ENCODE data around the gene MAJIN.

The MAJIN gene

DNA sequence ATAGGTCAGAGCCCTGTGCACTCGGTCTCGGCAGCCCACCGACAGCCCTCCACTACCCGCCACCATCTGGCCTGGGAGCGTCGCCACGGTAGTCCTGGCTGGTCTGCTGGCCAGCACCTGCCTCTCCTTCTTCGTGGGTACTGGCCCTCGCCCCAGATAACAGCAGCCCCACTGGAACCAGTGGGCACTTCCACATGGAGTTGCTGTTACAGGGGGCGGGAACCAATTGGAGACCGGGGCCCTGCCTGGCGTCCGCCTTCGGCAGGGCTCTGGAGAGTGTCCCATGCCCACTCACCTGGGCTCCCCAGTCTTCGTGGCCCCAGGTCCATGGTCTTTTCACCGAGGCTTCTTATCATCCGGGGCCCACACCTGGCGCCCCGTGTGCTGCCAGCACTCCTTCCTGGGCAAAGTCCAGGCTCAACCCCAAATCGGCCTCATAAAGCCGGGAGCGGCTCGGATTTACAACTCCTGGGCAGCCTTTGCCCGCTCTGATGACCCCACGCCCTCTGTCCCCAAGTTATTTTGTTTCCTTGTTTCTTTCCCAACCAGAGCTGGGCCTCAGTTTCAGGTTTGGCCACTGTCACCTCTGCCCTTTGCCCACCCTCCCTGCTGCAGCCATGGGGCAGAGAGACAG is 80.6 kb downstream of the MAJIN start:
- DNase-seq = no peak

DNA sequence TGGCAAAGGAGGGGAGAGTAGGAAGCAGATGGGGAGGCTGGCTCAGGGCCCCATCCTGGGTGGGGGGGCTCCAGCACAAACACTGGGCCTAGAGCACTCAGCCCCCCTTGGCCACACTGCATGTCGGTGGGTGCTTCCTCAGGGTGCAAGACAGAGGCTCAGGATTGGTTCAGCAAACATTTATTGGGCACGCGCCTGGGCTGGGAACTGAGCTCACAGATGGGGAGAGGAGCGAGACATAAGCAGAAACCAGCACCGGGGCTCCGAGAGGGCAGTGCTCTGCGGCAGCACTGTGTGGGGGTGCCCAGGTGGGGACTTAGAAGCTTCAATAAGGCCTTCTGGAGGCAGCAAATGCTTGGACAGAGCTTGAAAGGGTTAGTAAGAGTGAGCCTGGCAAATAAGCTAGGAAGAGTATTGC is 81.4 kb downstream of the MAJIN start:
- DNase-seq = no peak

DNA sequence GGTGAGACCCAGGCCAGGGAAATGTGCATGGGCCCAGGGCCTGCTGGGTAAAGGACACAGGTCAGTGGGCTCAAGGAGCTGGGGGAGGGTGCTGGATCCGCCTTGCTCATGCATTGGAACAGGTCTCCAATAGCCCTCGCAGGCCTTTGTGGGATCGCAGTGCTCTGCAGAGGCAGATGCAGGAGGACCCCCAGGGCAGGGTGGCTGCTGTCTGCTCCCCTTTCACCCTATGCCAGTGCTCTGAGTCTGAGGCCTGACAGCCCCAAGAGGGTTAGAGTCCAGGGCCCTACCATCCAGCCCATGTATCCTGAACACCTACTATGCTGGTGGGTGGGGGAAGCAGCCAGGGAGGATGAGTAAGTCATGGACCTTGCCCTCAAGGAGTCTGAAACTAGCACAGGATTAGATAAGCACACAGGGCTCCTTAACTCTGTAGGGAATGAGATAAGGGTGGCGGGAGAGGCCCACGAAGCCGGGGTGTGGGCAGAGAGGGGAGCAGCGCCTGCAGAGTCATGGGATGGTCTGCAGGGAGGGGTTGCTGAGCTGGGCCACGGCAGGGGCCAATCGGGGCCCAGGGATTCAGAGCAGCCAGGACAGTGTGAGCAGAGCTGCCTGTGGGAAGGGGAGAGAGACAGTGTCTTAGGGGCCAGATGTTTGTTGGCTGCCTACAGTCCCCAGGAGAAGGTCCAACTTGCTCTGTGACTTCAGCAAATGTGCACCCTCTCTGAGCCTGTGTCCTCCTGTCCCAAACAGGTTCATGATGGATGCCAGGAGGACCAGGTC is 83.0 kb downstream of the MAJIN start:
- DNase-seq = no peak

DNA sequence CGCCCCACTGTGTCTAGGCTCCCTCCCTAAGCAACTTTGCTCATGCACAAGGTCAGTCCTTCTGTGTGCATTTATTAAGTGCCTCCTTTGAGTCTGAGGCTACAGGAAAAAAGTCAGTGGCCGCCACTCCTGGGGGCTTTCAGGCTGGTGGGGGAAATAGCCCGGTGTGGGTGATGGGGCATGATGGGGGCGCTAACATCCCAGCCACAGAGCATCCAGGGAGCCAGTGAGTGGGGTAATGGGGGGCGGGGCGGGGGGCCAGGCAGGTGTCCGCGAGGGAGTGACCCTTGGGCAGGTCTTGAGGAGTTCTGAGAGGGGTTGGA is 83.5 kb downstream of the MAJIN start:
- DNase-seq = no peak
